Fibroblast of gingiva (primary cell): ENCODE results near the gene MACROD2.
"Not testable (repeated sequence)": the region's sequence is repeated elsewhere in the genome, so short reads cannot be mapped to it uniquely, and the experiment has no call there.

Experiments
- DNase-seq: peaks from one replicate; pipeline ENCODE4 v3.0.0-alpha.2; 2011; ENCODE audit warnings: low read depth

Gene MACROD2

DNA sequence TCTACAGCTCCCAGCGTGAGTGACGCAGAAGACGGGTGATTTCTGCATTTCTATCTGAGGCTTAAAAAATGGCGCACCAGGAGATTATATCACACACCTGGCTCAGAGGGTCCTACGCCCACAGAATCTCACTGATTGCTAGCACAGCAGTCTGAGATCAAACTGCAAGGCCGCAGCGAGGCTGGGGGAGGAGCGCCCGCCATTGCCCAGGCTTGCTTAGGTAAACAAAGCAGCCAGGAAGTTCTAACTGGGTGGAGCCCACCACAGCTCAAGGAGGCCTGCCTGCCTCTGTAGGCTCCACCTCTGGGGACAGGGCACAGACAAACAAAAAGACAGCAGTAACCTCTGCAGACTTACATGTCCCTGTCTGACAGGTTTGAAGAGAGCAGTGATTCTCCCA is 275.4 kb downstream of the MACROD2 start:
- not testable (repeated sequence) for DNase-seq

DNA sequence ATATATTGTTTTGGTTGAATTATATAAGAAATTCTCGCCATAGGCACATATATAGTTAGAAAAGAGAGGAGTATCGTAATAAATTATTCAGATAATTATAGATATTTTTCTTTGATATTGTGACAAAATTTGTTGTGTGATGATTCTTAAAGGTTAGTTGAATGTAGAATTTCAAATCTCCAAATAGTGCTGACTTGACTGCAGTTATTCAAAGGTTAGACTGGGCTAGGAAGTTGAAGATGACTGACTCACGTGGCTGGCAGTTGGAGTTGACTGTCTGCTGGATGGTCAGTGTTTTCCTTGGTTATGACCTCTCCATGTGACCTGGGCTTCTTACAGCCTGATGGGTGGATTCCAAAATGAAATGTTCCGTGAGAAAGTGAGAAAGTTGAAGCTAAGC is 286.8 kb downstream of the MACROD2 start:
- DNase-seq: no peak

DNA sequence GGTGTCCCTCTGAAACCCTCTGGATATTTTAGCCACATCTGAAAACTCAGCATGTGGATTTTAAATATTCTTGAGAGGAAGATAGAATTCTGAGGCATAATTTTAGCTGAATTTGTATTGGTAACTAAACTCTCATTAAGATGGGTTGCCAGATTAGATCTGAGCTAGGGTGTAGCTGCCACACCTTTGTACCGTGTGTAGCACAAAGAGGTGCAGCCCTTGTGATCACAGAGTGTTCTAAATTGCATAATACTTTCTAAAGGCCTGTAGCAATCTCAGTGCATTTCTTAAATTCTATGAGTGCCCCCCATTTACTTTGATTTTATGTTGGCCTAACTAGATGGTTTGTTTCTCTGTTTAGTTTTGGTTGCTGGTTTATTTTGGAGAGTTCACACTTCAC is 289.1 kb downstream of the MACROD2 start:
- no peak for DNase-seq

DNA sequence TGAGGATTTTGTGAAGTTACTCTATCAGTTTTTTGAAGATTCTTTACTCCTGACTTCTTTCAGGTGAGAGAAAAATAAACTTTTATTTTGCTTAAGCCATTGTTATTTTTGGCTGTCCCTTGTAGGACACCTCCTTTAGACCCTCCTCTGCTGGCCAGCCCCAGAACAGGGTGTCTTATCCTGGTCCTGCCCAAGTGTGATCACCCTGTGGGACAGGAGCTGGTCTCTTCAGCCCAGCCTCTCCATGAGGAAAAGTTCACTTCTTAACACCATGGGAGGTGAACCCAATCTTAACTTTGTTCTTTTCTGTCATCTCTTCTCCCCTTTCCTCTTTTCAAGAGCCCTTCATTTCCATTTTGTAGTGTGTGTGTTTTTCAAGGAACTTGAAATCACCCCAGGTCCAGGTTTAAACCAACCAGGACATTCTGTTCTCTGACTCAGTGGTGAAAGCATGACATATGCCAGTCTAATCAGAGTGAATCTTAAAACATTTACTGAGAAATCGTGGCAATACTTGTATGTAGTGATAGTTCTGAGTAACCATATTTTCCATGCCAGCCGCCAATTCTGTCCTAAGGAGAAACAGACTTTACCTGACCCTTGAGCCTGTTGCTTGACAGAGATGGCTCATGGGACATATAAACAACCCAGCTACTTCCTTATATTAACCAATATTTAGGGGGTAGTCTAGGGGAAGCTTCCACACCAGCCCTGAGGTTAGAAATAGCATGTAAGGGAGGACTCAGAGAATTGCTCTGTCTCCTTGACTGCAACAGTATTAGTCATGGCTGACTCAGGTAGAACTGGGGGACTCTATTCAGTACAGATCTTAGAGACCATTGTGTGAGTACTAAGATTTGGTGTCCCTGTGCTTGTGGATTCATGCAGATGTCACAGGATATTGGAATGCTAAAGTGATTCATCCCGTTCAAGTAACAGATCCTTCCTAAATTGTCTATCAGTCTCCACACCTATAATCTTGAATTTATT is 293.3 kb downstream of the MACROD2 start:
- DNase-seq: peak; percentile 18

DNA sequence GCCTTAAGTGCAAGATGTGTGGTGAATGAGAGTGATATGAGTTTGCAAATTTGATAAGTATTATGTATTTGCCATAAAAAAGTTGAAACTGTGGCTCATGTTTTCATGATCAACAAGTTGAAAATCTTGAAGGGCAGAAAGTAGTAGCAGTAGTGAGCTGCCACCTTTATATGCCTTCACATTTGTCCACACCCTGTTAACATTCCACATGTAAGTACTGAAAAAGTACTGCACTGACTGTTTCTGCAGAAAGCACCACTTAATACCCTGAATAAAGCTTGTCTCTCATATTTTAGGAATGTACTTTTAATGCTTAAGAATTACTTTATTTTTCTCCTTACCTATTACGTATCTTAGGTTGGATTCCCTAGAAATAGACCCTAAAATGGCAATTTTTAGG is 296.2 kb downstream of the MACROD2 start:
- no peak for DNase-seq

DNA sequence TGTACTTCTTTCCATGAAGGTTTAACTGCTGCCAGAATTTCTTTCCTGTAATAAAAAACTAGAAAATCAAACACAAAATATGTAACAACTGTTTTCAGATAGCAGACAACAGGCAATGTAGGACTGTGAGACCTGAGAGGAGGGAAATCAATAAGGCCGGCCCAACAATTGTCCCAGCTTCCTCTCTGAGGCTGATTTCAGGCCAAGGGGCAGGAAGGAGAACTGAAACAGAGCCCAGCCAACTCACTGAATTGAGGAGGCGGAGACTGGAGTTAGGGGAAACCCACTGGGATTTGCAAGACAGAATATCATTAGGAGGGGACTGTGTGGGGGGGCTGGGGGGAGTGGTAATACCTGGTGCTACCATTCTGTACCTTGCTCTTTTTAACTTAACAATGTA is 299.9 kb downstream of the MACROD2 start:
- DNase-seq: no peak

DNA sequence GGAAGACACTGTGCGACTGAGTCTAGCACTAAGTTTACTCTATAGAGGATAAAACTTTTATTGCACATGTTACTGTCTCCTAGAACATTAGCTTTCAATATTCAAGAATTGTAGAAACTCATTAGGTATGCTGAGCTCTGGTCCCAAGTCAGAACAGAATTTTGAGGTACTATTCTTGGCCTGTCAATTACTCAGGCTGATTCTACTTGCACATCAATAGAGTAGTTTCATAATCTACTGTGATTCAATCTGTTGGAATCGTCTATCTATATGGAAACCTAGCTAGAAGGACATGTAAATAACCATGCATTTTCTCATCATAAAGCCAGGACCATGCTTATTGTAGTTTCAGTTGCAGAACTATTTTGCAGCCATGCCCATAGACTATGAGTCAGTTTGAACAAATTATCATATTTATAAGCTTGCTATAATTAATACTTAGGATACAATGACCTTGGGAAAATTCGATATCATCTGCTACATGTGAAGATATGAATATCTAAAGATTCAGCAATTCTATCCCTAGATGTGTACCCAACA is 300.5 kb downstream of the MACROD2 start:
- no peak for DNase-seq

DNA sequence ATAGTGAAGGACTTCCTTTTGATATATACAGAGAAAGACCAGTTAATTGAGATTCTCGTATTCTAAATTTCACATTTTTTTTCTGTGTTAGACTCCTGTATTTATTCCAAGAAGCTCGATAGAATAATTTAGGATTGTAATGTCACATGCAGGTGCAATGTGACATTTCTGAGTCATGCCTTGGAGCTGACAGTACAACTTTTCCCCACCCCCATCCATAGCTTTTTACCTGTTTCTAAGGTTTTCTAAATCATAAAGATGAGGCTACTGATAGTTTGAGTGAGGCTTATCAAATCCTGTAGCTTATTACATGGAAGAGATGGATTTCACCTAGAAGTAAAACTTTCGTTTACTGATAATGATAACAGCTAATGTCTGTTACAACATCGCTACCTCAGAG is 304.5 kb downstream of the MACROD2 start:
- DNase-seq: no peak

DNA sequence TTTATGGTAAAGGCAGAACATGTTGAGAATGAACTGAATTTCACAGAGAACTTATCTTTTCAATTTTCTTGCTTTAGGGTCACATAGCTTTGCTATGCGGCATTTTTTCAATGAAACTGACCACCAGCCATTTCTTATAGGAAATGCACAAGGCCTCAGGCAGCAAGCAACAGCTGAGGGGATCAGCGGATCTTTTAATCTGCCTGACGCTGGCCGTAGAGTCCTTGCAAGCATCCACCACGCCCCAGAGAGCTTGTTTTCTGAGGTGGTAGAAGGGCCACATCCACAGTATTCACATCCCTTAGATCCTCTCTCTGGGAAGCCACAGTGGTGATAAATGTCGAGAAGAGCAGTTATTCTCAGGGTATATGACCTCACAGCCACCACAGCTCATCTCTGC is 307.8 kb downstream of the MACROD2 start:
- DNase-seq: no peak

DNA sequence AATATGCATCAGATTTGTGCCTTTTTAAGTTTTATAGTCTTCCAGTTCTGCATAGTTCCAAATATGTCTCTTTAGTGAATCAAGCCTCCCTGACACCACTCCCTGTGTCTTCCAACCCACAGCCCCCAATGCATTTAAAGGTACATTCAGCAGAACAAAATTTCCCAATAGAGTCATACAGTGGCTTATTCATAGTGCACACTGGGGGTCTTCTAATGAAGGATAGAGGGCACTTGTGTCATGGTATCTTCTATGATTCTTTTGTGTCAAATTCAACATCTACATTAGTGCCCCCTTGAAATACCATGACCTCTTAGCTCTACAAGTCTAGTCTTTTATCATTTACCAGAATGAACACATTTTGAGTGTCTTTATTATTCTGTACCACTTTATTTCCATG is 308.3 kb downstream of the MACROD2 start:
- DNase-seq: no peak

DNA sequence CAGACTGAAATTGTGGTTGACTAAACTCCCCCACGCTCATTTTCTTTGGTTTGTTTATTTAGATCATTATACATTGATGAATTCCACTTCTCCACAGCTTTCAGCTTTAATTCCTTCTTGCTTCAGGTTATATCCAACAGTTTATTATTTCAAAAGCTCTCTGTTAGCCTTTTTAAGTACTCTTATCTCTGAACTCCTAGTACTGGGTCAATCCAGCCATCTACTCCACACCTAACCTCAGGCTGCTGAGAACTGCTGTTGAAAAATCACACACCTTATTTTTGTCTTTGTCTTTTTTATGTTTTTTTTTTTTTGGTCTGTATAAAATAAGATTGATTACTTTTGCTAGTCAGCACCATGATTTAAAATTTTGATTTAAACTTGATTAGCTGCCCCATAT is 309.2 kb downstream of the MACROD2 start:
- DNase-seq: no peak

DNA sequence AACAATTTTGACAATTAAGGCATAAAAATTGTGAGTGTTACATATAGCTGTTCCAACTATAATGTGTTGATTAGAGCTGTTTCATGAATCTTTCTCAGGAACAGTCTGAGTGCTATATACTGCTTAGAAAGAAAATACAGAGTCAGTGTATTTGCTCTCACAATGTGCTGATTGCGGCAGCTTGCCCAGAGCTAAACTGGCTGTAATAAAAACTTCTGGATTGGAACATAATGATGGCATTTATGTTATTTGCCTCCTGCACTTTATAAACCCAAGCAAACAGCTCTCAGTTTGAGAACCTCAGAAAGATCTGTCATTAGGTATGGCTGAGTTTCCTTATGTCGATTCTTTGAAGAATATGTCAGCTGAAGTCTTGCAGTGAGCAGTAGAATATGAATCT is 312.6 kb downstream of the MACROD2 start:
- DNase-seq: no peak

DNA sequence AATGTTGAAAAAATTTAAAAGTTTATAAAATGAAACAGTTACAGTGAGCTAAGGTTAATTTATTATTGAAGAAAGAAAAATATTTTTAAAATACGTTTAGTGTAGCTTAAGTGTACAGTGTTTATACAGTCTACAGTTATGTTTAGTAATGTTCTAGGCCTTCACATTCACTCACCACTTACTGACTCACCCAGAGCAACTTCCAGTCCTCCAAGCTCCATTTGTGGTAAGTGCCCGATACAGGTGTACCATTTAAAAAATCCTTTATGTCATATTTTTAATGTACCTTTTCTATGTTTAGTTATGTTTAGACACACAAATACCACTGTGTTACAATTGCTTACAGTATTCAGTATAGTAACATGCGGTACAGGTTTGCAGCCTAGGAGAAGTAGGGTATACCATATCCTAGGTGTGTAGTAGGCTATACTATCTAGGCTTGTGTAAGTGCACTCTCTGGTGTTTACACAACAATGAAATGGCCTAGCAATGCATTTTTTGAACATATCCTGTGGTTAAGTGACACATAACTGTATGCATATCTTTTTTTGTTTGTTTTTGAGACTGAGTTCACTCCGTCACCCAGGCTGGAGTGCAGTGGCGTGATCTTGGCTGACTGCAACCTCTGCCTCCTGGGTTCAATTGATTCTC is 315.8 kb downstream of the MACROD2 start:
- no peak for DNase-seq

DNA sequence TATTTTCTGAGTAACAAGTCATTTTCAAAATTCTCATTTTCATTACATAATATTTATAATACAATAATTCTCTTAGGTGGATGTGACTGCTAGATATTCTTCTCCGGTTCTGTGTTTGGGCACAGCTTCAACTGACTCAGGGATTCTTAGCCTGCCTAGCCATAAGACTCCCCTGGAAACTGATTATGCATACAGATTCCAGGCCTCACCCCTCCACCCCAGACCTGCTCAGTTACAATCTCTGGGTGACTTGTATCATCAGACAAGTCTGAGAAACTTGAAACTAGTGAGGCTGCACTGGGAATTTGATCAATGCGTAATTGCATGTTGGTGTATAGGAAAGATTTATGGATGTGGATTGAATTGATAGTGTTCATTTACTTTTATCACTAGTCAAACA is 316.7 kb downstream of the MACROD2 start:
- no peak for DNase-seq

DNA sequence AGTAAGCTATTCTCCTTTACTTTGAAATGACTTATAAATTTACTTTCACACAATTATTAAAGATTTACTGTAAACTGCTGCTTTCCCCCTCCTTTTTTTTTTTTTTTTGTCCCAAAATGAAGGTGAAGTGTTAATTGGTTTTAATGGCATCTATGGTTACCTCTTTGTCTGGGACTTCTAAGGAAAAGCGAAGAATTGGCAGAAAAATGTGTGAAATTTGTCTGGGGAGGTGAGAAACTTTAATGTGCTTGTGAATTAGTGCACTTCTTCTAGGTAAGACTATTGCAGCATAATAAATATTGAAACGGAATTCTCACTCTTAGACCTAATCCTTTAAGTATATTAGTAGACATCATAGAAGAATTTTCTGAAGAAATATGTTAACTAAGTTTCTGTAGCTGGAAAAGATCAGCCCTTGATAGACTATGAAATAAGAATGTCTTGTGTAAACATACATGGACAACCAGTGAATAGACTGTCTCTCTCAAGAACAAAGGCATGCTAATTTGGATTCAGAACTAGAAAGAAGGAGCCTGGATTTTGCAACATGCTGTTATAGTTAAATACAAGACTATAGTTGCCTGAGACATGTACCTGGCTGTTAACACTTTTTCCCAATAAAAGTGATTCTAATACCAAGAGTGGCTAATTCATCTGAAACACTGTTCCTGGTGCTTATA is 318.2 kb downstream of the MACROD2 start:
- peak; percentile 4 for DNase-seq

DNA sequence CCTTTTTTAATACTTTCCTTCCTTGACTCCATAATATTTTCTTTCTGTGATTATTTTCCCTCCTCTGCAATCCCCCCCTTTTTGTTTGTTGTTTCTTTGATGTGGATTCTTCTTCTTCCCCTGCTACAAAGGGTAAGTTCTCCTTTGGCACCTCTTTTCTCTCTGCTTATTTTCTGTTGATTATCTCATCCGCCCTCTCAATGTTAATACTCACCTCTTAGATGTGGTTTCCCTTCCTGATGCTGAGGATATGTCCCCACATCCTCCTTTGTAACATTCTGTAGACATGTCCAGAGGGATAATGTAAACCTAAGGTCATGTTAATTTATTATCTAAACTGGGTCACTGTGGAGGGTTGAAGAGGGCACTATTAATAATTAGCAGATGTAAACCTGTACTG is 324.4 kb downstream of the MACROD2 start:
- DNase-seq: no peak

DNA sequence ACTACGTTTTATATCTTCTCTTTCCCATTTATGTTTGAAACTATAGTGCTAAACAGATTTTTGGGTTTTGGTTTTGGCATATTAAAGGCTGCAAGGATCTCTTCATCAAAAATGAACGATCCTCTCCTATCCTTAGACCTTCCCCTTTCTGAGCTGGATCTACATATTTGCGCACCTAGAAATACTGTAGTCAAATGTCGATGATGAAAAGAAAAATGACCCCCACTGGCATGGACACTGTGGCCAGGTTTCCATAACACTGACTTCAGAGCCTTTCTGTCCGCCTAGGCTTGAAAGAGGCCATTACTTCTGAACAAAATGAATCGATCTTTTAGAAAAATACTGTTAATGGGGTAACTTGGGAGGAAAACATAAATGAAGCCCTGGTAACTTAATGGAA is 336.3 kb downstream of the MACROD2 start:
- DNase-seq: no peak

DNA sequence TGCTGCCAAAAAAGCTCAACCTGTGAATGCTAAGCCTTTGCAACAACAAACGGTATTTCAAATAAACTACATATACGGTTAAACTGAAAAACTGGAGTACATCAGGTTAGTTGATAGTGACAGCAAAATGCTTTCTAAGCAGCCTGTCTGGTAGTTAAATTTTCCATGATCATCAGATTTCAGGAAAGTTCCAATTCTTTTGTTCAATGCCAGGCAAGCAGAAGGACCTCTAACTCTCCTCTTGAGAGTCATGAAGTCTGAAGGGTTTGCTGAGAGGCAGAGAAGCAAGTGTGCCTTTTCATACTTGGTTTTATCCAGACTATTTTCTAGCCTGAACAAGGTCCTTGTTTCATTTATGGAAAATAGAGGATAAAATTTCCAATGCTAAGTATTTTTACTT is 337.6 kb downstream of the MACROD2 start:
- DNase-seq: no peak

DNA sequence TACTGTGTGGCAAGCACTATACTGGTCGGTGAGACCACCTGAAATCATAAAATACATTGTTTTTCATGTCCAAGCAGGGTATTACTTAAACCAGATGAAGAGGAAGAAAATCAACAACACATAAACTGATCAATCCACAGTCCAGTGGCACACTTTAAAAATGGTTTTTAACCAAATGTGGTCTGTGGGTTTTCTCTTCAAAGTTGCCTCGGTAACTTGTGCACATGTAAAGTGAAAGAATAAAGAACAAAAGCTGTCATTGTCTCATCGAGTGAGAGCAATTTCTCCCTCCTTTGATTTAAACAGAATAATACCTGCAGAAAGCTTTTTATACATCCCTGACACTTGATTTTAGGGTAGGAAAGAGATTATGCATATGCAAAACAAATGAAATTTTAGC is 338.4 kb downstream of the MACROD2 start:
- no peak for DNase-seq

DNA sequence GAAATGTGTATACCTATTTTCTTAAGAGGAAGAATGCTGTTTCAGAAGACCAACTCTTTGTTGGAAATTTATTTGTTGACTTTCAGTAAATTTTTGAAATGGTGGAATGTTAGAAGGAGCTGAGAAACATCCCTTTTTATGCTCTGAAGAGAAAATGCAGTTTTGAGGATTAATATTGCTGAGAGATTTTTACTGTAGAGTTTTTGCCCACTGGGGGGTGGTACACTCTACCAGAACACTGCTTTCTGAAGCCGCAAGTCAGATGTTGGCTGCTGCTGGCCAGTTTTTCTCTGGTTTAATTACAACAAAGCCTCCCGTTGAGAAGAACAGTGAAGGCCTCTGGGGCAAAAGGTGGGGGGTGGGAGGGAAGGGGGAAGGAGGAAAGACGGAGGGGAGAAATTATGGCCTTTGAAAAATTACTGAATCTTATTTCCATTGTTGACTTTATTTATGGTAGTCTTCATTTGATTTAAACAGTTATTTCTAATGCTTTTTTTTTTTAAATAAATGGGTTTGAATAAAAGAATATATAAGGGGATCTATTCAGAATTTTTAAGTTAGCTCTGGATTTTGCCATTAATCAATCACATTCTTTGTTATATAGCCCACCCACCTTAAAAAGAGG is 339.1 kb downstream of the MACROD2 start:
- DNase-seq: peak; percentile 69

DNA sequence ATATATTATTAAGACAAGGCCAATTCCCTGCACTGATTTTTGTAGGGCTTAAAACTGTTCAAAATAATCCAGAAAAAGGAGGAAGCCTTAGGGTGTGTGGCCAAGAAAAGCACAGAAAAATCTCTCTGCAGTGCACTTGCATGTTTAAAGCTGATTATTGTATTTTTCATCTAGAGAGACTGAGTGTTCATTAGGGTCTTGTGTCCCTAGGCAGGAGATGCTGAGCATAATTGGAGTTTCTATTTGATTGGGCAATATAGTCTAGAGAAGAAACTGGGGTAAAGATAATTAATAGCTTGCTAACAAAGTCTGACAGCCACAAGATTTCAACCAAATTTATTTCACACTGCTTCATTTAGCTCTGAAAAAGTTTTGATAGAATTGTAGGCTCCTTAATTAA is 339.7 kb downstream of the MACROD2 start:
- no peak for DNase-seq

DNA sequence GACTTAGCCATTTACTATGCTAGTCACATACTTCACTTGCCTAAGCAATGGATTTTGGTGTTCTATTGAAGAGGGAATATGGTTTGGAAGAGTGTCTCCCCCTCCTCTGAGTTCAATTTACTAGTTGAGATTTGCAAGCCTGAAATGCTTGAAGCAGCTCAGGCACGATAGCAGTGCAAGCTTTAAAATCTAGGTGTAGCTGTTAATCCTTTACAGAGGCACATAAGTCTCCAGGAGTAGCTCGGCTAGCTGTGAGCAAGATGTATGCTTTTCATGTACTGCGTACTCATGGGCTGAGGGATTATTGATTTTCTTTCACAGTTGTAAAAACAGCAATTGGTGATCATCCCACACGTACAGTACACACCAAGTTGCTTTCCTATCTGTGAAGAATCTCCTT is 341.4 kb downstream of the MACROD2 start:
- peak; percentile 15 for DNase-seq
